ENCODE measurements around the gene LYPD3.

Gene LYPD3

DNA sequence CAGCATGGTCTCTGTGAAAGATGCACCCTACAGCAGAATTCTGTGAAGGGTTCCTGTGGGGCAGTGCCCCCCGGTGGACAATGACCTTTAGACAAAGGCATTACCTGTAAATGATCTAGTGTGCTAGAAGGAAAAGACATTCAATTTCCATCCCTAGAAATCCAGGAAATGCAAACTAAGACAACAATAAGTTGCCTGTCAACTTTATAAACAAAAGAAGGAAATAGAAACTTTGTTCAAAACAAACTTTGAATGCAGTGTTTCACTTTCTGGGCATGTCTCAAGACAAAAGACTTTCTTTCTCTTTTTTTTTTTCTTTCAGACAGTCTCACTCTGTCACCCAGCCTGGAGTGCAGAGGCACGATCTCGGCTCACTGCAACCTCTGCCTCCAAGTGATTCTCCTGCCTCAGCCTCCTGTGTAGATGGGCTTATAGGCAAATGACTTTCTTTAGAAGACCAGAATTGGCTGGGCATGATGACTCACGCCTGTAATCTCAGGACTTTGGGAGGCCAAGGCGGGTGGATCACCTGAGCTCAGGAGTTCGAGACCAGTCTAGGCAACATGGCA, 35.2 kb downstream of the LYPD3 start:
- peak; percentile 65 for DNase-seq

DNA sequence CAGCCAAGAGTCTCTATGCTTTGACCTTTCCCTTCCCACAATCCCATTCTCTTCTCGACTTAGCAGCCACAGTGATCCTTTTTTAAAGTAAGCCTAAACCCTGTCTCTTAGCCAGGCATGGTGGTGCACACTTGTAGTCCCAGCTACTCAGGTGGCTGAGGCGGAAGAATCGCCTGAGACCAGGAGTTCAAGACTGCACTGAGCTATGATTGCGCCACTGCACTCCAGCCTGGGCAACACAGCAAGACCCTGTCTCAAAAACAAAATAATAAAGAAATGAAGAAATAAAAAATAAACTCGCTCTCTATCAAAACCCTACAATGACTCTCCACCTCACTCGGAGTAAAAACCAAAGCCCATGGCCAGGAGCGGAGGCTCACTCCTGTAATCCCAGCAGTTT, 36.0 kb downstream of the LYPD3 start:
- no peak for DNase-seq

DNA sequence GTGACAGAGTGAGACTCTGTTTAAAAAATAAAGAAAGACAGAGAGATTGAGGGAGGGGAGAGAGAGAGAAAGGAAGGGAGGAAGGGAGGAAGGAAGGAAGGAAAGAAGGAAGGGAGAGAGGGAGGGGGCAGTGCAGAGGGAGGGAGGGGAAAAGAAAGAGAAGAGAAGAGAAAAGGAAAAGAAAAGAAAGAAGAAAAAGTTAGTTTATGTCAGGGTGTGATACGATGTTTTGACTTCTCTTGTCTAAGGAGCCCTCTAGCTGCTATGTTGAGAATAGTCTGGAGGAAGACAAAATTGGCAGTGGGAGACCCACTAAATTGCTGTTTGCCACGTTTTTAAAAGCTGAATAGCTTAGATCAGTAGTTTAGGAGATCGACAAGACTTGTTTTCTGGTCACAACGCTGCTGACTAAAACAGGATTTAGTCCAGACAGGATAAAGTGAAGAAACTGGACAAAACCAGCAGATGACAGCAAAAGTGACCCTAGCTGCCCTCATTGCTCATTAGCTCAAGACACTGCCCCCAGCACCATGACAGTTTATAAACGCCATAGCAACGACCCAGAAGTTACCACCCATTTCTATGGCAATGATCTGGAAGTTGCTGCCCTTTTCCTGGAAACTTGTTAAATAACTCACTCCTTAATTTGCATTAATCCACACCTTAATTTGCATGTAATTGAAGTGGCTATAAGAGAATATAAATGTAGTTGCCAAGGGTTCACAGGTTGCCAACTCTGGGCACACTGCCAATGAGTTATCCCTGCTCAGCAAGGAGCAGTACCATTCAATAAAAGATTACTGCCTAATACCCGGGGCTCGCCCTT, 39.6 kb downstream of the LYPD3 start:
- peak; percentile 11 for DNase-seq

DNA sequence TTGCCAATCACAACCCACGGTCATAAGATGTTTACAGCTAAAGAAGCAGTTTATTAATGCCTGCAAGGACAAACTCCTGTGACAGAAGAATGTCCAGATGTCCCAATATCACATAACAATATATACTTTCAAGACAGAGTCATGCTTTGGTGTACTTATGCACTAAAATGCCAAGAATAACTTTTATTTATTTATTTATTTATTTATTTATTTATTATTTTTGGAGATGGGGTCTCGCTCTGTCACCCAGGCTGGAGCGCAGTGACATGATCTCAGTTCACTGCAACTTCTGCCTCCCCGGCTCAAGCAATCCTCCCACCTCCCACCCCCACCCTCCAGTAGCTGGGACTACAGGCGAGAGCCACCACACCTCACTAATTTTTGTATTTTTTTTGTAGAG, 41.6 kb downstream of the LYPD3 start:
- no peak for DNase-seq

DNA sequence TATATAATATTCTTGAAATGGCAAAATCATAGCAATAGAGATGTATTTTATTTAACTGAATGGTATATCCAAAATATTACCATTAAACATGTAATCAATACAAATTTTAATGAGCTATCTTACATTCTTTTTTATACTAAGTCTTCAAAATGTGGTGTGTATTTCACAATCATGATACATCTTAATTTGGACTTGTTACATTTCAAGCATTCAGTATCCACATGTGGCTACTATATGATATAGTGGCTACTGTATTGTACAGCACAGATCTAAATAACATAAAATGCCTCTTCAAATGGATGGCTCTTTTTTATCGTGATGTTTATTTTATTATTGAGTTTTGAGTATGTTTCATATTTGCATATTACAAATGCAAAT, 42.7 kb downstream of the LYPD3 start:
- DNase-seq = no peak

DNA sequence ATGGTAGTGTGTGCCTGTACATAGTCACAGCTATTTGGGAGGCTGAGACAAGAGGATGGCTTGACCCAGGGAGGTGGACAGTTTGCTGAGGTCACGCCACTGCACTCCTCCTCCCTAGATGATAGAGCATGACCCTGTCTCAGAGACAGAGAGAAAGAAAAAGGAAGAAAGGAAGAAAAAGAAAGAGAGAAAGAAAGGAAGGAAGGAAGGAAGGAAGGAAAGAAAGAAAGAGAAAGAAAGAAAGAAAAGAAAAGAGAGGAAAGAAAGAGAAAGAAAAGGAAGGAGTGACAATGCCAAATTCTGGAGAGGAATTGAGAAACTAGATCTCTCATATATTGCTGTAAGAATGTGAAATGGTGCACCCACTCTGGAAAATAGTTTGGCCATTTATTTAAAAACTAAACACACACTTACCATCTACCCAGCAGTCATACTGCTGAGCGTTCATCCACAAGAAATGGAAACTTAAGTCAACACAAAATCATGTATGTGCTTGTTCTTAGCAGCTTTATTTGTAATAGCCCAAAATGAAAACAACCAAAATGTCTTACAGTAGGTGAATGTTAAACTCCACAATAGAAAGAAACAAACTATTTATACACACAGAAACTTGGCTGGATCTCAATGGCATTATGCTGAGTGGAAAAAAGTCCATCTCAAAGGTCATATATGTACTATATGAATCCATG, 43.3 kb downstream of the LYPD3 start:
- no peak for DNase-seq

DNA sequence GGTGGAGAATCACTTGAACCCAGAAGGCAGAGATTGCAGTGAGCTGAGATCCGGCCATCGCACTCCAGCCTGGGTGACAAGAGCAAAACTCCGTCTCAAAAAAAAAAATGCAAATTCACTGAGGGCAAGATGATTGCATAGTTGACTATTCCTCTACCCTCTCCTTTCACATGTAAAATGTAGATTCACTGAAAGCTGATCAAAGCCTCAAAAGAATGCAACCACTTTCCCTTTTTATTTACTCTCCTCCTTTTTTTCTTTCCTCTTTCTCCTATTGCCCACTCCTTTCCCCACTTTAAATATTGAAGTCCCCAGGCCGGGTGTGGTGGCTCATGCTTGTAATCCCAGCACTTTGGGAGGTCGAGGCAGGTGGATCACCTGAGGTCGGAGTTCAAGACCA, 44.5 kb downstream of the LYPD3 start:
- DNase-seq = no peak

DNA sequence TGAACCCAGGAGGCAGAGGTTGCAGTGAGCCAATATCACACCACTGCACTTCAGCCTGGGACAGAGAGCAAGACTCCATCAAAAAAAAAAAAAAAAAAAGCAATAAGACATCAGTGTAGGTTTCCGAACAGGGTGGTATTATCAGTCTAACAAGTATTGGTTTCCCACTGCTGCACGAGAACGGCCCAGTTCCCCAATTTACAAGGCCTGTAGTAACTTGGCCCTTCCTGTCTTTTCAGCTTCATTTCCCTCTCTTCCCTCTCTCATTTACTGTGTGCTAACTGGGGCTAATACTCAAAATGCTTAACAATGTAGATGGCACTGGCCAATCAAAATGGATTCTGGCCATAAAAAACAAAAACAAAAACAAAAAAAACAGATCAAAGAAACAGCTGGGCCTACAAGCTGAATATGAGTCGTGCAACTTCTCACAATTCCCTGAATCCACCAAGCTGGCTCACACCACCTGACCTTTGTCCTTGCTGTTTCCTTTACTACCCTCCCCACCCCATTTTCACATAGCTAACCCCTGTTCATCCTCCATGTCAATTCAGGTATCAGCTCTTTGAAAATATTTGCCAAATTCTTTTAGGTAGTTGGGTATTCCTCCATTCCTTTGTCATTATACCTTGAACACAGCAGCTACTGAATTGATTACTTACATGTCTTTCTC, 48.3 kb downstream of the LYPD3 start:
- peak; percentile 24 for DNase-seq

DNA sequence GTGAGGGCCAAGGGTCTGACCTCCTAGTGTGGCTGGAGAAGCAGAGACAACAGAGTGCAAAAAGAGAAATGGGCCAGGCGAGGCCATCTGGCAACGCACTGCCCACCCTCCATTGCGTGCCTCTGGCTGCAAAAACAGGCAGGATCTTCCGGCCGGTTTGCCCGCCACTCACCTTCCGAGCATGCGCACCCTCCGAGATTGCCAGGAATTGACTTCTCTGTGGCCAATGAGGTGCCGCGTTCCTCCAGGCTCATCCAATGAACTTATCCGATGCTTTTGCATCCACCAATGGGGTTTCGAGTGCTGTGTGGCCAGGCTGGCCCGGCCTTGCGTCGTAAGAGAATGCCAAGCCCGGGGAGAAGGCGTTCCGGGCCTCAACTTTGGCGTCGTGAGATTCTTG, 50.9 kb downstream of the LYPD3 start, which contains the start of gene TEX101:
TEX101 (plus strand) TSS at position 337 of the 400 bp plus-strand sequence. CDS start 1,030 bp downstream, outside the sequence.
- DNase-seq = no peak

DNA sequence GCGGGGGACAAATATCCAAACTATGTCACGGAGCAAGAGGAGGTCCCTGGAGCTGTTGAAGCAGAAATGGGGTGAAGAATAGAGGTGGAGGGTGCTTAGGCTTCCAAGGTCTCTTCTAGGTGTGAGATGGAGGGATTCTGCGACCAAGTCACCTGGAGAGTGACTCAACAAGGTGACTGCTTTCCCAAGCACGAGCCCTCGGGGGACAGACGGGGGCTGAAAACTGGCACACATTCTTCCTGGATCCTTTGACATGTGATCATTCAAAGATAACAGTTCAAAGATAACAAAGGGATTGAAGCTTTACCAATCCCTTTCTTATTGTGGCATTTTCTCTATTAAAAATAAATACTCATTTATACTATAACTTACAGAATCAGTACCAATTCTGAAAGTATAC, 53.0 kb downstream of the LYPD3 start:
- DNase-seq = no peak

Measured in suppressor macrophage treated with lipopolysaccharide for 4 hours (primary cell).